Subcutaneous abdominal adipose tissue (tissue), 5 donors: ENCODE data around the gene ALG9.

Experiments
- H3K27ac ChIP-seq: one replicate; pipeline ENCODE4 v1.7.0; 2013; ENCODE audit warnings: low read depth, mild to moderate bottlenecking, inconsistent platforms, low read length, moderate library complexity
- H3K27me3 ChIP-seq, 5 donors: one replicate each; pipeline ENCODE4 v1.7.0; 2013; ENCODE audit warnings: low read length in 5 of 5, inconsistent platforms in 1 of 5; ENCODE audit not compliant: control insufficient read depth in 5 of 5, insufficient read depth in 4 of 5
- H3K36me3 ChIP-seq, 5 donors: one replicate each; pipeline ENCODE4 v1.7.0; 2013; ENCODE audit warnings: low read length in 5 of 5; ENCODE audit not compliant: control insufficient read depth in 5 of 5, insufficient read depth in 5 of 5
- H3K4me1 ChIP-seq, 5 donors: one replicate each; pipeline ENCODE4 v1.7.0; 2013; ENCODE audit warnings: low read length in 5 of 5, mild to moderate bottlenecking in 3 of 5, moderate library complexity in 1 of 5; ENCODE audit not compliant: control insufficient read depth in 5 of 5, insufficient read depth in 5 of 5
- H3K4me3 ChIP-seq, 5 donors: one replicate each; pipeline ENCODE4 v1.7.0; 2013; ENCODE audit warnings: low read length in 5 of 5, low read depth in 1 of 5
- H3K9ac ChIP-seq, 5 donors: one replicate each; pipeline ENCODE4 v1.7.0; 2013; ENCODE audit warnings: low read length in 5 of 5, mild to moderate bottlenecking in 4 of 5, moderate library complexity in 3 of 5
- H3K9me3 ChIP-seq, 5 donors: one replicate each; pipeline ENCODE4 v1.7.0; 2013; ENCODE audit warnings: low read length in 5 of 5; ENCODE audit not compliant: control insufficient read depth in 5 of 5
- donor health status: healthy.
- donor health status: healthy.
- donor health status: healthy.
- donor health status: healthy.
- donor health status: healthy.

Gene ALG9

GRCh38 chr11:111823131-111823530 lies 48.2 kb downstream of the ALG9 start:
- H3K4me1 ChIP-seq, result peaks cover 2 to 48% (median 34%) of the 10 kb centered on the region in 5 donors
- H3K27ac ChIP-seq, result no peak overlapping the region
- peaks cover 0 to under 1% (median 0%) of the 10 kb centered on the region in 5 donors for H3K36me3 ChIP-seq
- no peaks in the 10 kb centered on the region for H3K9me3 ChIP-seq
- H3K27me3 ChIP-seq, result no peaks in the 10 kb centered on the region
- H3K9ac ChIP-seq, result no peak overlapping the region
- H3K4me3 ChIP-seq, result no peak overlapping the region

DNA sequence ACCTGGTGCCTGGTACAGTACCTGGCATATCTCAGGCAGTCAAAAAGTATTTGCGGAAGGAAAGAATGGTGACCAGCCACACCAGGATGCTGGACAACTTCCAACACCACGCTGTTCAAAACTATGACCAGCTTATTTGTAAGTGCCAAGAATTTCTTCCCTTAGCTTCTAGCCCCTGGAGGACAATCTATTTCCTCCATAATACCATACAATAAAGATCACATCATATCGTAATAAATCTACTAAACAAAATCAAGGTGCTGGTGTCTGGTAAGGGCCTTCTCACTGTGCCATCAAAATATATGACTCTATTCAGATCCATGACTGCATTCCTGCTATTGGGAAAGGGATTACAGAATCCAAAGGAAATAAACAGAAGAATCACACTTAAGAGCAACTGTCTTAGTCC lies 51.5 kb downstream of the ALG9 start:
- no peaks in the 10 kb centered on the region for H3K36me3 ChIP-seq
- no peaks in the 10 kb centered on the region for H3K27me3 ChIP-seq
- H3K9me3 ChIP-seq, result no peaks in the 10 kb centered on the region
- H3K27ac ChIP-seq, result peak overlapping the region; percentile 80
- peaks cover 2 to 40% (median 31%) of the 10 kb centered on the region in 5 donors for H3K4me1 ChIP-seq
- H3K4me3 ChIP-seq, result no peak overlapping the region
- no peak overlapping the region for H3K9ac ChIP-seq

DNA sequence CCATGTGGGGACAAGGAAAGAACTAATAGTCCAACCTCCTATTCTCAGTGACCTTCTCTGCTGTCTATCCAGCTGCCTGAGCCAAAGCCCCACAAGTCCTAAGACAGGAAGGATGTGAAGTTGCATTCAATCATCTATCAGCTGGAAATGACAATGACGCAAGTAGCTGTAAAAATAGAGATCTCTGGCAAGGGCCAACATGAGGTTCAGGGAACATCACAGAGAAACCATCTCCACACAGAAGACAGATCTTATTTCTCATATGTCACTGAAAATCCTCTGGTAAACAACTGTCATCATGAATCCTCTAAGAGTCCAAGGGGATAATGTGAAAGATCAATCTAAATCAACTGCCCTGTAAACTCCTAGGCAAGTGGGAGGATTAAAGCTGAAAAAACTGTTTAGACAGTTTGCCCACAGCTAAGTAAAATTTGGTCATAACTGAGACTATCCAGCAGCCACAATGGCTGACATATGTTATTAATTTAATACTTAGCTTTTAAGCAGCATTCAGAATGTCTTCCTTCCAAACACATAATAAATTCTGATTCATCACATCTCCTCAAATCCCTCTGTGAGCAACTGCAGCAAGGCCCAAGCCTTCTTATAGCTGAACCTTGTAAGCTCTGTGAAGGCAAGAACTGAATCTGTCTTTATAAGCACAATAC lies 52.1 kb downstream of the ALG9 start:
- Histone ChIP-seq H3K4me3 (no peak overlapping the region), H3K27ac (peak overlapping the region; percentile 80), H3K27me3 (no peaks in the 10 kb centered on the region), H3K36me3 (no peaks in the 10 kb centered on the region), H3K4me1 (peaks cover 2 to 44% (median 34%) of the 10 kb centered on the region in 5 donors), H3K9me3 (no peaks in the 10 kb centered on the region), H3K9ac (no peak overlapping the region)

DNA sequence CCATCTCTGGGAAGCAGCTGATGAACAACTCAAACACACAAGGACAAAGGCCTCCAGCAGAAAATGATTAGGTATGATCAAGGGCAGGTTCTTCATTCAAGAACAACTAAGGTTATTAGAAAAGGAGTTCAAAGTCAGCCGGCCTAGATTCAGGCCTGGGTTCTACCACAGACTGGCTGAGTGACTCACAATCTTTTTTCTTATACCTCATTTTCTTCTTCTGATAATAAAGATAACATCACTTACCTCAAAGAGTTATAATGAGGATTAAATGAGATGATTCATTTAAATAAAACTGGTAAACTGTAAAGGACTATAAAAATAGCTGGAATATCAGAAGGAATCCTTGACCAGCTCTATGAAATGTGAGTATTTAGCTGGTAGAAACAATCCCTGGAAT lies 55.9 kb downstream of the ALG9 start:
- H3K4me1 ChIP-seq, result peaks cover 2 to 37% (median 21%) of the 10 kb centered on the region in 5 donors
- H3K36me3 ChIP-seq, result peaks cover 0 to 3% (median 0%) of the 10 kb centered on the region in 5 donors
- no peaks in the 10 kb centered on the region for H3K9me3 ChIP-seq
- H3K4me3 ChIP-seq, result no peak overlapping the region
- H3K27ac ChIP-seq, result no peak overlapping the region
- H3K27me3 ChIP-seq, result no peaks in the 10 kb centered on the region
- no peak overlapping the region for H3K9ac ChIP-seq

- Histone ChIP-seq H3K4me3 (no peak overlapping the region), H3K27me3 (no peaks in the 10 kb centered on the region), H3K9me3 (no peaks in the 10 kb centered on the region), H3K36me3 (peaks cover 0 to 5% (median 0%) of the 10 kb centered on the region in 5 donors), H3K4me1 (peaks cover under 1 to 30% (median 14%) of the 10 kb centered on the region in 5 donors), H3K27ac (peak overlapping the region; percentile 43), H3K9ac (peak overlapping the region in 1 of 5 donors; percentile 13)
Observed at GRCh38 chr11:111814557-111815320, 56.6 kb downstream of the ALG9 start.

DNA sequence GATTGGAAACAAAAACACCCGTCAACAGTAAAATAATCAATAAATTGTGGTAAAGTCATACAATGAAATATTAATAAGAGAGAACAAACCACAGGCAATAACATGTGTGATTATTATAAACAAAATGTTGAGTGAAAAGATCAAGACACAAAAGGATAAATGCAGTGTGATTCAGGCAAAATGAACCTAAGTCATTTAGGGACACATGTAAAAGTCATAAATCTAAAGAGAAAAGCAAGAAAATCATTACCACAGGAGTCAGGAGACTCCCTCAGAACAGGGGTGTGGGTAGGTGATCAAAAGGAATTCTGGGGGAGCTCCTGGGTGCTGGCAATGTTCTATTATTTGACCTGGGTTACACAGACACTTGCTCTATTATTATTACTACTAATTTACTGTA lies 57.3 kb downstream of the ALG9 start:
- Histone ChIP-seq H3K27ac (peak overlapping the region; percentile 28), H3K36me3 (peaks cover 3 to 9% (median 3%) of the 10 kb centered on the region in 5 donors), H3K4me3 (no peak overlapping the region), H3K27me3 (no peaks in the 10 kb centered on the region), H3K4me1 (peaks cover 0 to 23% (median 7%) of the 10 kb centered on the region in 5 donors), H3K9ac (peak overlapping the region in 1 of 5 donors; percentile 13), H3K9me3 (no peaks in the 10 kb centered on the region)

GRCh38 chr11:111812211-111812610 lies 59.2 kb downstream of the ALG9 start:
- Histone ChIP-seq H3K4me3 (no peak overlapping the region), H3K4me1 (peaks cover 0 to 14% (median 4%) of the 10 kb centered on the region in 5 donors), H3K9me3 (no peaks in the 10 kb centered on the region), H3K27me3 (no peaks in the 10 kb centered on the region), H3K36me3 (peaks cover 6 to 25% (median 15%) of the 10 kb centered on the region in 5 donors), H3K27ac (no peak overlapping the region), H3K9ac (no peak overlapping the region)

DNA sequence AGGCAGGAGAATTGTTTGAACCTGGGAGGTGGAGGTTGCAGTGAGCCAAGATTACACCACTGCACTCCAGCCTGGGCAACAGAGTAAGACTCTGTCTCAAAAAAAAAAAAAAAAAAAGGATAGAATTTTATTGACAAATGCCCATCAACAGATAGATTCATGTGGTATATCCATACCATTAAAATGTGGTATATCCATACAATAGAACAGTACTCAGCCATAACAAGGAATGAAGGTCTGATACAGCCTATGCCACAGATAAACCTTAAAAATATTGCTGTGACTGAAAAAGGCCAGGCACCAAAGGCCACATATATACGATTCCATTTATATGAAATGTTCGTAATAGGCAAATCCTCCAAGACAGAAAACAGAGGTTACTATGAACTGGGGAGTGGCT lies 59.9 kb downstream of the ALG9 start:
- Histone ChIP-seq H3K9me3 (no peaks in the 10 kb centered on the region), H3K27ac (no peak overlapping the region), H3K4me3 (no peak overlapping the region), H3K9ac (no peak overlapping the region), H3K27me3 (no peaks in the 10 kb centered on the region), H3K36me3 (peaks cover 10 to 32% (median 18%) of the 10 kb centered on the region in 5 donors), H3K4me1 (peaks cover 0 to 14% (median 4%) of the 10 kb centered on the region in 5 donors)

DNA sequence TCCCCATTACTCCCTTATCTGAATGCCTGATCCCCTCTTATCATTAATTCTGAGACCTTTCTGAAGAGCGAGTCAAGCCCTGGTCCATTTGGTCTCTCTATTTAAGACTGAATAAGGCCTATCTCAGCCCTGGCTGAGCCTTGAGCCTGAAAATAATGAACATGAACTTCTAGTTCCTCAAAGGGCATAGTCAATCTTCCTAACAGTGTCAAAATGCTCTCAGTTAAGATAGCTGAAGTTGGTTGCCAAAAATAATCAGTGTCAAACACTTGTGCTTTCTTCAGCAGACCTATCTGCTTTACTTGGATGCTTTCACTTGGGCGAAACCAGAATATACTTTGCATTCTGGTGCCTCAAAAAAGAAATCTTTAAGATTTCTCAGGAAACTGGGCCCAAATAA lies 62.5 kb downstream of the ALG9 start:
- Histone ChIP-seq H3K27me3 (no peaks in the 10 kb centered on the region), H3K9ac (no peak overlapping the region), H3K36me3 (peaks cover 24 to 51% (median 38%) of the 10 kb centered on the region in 5 donors), H3K4me1 (peaks cover 0 to 7% (median 0%) of the 10 kb centered on the region in 5 donors), H3K4me3 (no peak overlapping the region), H3K27ac (no peak overlapping the region), H3K9me3 (no peaks in the 10 kb centered on the region)

DNA sequence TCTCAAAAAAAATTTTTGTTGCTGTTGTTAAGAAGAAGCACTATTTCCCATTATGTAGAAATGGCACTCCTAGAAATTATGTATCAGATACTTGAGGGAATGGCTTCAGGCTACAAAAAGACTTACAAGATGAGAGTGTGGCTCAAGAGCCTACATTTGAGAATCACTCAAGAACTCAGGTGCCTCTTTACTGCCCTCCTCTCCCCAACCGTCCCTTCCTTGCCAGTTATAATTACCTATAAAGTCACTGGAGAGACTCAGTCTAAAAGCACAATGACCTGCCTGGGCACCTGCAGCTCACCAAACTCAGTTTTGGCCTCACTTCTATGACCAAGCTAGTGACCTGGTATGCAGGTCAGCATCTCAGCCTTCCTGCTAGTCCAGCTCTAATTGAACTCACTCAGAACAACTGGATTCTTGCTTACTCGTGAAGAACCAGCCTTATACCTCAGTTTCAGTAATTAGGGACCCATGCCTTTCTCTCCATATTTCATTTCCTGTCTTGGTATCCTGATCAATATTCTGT lies 63.3 kb downstream of the ALG9 start:
- H3K36me3 ChIP-seq, result peaks cover 24 to 56% (median 38%) of the 10 kb centered on the region in 5 donors
- no peaks in the 10 kb centered on the region for H3K9me3 ChIP-seq
- no peak overlapping the region for H3K9ac ChIP-seq
- H3K4me1 ChIP-seq, result peaks cover 0 to 4% (median 0%) of the 10 kb centered on the region in 5 donors
- no peaks in the 10 kb centered on the region for H3K27me3 ChIP-seq
- no peak overlapping the region for H3K27ac ChIP-seq
- H3K4me3 ChIP-seq, result no peak overlapping the region
